ENCODE measurements around the gene HOXD3.

The HOXD3 gene

DNA sequence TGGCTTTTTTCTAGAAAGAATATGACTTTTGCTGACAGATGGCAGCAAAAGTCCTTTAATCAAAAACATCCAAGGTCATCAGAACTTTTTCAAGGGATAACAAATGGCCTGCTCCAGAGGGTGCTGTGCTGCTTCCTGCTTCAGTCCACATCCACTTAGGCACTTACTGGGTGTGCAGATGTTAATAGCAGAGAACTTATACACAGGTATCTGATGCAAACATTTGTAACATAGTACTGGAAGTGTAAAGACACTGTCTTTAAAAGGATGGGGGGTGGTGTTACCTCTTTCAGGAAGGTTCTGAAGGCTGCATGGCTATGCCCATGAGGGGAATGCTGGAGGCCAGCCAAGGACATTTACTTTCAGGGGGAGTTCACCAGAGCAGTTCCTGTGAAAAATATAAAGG is 22.1 kb upstream of the HOXD3 start:
- no peak for DNase-seq

DNA sequence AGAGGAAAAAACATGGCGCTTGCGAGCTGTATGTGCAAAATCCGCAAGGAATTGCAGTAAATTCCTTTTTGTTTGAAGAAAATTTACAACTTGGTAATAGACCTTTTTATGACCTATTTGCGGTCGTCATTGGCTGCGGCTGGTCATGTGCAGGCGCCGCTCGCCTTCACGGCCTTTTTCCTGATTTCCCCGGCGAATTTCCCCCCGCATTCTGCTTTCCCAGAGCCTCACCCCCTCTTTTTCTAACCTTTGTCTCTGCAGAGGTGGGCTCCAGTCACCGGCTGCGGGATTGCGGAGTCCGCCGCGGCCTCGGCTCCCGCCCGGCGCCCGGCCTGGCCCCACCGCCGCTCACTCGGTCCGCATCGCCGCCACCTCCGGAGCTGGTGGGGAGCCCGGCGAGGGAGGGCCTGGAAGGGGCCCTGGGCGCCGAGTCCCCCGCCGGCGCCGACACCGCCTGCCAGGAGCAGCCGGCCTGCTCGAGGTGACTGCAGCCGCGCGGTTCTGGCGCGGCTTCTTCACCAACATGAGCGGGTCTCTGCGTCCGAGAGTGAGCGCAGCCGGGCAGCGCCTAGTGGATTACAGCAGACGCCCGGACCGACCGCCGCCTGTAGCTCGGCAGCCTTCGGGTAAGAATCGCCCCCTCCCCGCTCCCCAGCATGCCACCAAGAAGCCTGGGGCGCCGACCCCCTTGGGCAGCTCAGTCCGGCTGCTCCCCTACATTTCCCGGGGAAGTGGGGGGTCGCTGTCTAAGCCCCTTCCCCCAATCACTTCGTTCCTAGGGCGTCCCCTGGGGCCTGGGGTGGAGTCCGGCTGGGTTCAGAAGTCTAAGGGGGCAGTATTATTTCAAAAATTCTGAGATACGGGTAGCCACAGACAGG is 20.5 kb upstream of the HOXD3 start:
- no peak for DNase-seq

DNA sequence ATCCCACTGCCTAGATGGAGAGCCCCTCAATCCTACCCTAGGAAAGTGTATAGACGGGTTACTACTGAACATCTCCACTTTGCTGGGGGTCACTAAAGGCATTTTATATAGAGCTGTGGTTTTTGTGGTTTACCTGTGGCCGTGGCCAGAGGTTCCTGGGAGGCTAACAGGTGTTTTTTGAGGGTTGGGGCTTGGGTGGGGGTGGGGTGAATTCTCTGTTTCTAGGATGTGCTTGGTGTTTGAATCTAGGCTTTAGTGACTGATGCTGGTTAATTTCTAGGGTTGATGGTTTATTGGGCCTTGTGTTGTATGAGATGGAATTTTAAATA is 19.9 kb upstream of the HOXD3 start:
- no peak for DNase-seq

DNA sequence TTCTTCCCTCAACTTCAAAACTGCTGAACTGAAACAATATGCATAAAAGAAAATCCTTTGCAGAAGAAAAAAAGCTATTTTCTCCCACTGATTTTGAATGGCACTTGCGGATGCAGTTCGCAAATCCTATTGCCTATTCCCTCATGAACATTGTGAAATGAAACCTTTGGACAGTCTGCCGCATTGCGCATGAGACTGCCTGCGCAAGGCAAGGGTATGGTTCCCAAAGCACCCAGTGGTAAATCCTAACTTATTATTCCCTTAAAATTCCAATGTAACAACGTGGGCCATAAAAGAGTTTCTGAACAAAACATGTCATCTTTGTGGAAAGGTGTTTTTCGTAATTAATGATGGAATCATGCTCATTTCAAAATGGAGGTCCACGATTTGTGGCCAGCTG is 19.2 kb upstream of the HOXD3 start:
- DNase-seq: no peak

DNA sequence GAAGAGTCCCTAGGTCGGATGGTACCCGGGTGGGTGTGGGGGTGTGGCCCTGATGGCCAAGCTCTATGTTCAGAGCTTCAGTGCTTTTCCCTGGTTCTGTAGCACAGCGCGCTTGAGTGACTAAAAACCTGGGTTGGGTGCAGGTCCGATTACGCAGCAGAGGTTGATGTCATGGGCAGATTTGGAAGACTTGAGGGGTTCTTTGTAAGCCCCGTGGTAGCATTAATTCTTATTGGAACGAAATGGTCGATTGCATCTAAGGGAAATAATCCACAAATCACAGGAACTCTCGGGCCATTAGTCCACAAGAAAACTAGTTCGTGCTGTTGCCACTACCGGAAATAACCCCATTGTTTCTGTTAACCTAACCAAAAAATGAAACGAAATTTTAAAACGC is 18.6 kb upstream of the HOXD3 start:
- no peak for DNase-seq

DNA sequence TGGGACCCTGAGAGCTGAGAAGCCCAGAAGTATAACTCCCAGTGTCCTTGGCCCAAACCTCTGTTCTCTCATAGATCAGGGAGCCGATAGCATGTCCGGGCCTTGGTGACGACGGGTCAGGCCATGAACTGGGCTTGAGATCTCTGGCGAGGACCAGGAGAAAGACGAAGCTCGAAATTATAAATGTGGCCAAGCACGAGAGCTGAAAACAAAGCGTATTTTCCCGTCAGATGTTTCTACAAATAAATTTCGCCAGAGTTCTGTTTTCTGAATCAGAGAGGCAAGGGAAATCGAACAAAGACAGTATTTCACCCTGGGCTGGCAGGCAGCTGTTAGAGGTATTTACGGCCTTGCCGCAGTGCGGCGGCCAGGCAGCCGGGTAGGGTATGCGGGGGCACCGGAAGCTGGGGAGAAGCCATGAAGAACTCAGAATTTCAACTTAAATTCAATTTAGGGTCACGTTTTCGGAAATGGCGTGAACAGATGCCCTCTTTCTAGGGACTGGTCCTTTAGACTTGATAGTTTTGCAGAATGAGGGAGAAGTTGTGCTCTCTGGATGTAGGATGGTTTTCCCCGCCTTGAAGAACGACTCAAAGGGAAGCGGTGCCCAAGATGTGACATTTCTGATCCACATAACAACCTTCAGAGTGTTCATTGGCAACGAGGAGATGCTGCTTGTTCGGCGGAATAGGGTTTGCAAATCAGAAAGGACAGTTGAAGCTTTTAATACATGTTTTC is 18.0 kb upstream of the HOXD3 start:
- no peak for DNase-seq

DNA sequence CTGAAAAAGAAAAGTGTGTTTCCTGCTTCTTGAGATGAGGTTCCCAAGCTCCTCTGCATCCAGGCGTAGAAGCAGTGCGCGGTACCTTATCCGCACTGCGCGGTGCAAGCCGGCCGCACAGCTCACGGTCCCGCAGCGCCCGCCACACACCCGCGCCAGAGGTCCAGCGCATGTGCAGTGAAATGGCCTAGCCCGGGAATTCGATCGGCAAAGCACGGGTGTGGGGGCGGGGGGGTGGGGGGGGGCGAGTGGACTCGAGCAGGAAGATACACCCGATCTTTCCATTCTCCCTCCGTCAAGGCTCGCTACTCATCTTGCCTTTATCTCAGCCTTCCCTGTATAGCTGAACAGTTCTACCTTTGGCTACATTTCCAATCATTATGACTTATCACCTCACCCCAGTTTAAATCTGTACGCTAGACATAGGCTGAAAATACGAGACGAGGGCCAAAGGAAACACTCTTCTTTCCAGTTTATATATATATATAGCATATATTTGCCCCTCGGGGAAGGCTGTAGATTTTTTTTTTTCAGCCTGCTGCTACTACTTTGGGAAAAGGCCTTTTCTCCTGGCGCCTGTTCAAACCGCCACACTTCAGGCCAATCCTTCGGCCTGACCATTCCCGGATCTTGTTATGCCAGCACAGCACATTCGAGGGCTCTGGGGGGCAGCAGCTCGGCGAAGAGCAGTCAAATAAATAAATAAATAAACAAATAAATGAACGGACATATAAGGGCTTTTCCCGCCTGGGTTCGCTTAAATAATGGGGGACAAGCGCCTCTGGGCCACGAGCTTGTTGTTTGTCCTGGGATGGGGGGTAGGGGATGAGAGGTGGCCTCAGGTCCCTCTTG is 17.2 kb upstream of the HOXD3 start:
- no peak for DNase-seq

DNA sequence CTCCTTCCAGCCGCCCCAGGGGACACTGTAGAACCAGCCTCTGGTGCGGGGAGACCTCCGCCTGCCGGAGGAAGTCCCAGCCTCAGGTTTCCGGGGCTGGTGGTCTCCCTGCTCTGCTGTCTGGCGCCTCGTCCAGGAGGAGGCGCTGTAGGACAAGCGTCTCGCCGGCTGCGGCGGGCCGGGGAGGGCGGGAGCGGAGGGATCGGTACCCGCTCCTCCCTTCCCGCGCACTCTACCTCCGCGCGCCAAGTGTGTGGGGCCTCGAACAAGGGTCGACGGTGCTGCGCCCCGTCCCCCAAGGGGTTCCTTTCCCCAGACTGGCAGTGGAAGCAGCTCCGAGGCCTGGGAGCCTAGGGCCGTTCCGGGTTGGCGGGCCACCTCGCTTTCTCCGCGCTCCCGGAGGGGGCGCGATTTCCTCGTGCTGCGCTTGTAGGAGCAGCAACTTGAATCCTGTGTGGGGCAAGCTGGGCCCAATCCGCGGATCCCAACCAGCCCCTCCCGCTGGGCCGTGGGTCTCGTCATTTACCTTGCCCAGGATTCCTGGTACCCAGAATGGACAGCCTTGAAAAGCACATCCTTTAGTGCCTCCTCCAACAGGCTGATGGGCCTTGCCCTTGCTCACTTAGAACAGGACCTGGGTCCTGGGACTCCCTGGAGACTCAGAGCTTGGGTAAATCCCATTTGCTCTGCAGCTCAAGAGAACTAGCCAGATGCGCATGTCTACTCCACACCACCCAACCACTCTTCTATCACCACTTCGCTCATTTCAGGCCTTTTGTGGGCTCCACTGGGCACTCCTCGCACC is 16.4 kb upstream of the HOXD3 start:
- DNase-seq: peak; percentile 81

DNA sequence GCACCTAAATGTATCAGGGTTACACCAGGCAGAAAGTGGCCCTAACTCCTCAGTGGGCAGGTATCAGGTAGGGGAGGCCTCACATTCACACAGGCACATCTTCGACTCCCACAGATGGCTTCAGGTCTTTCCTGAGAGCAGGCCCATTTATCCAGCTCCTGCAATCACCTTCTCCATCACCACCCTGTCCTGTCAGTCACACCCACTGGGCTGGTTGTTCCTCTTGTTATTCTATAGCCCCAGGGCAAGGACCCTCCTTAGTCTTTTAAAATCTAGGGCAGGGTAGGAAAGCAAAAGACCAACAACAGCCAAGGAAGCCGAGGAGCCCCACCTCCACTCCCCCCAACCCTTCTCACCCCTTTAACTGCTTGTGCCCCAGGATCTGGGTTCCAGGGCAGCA is 14.8 kb upstream of the HOXD3 start:
- no peak for DNase-seq

DNA sequence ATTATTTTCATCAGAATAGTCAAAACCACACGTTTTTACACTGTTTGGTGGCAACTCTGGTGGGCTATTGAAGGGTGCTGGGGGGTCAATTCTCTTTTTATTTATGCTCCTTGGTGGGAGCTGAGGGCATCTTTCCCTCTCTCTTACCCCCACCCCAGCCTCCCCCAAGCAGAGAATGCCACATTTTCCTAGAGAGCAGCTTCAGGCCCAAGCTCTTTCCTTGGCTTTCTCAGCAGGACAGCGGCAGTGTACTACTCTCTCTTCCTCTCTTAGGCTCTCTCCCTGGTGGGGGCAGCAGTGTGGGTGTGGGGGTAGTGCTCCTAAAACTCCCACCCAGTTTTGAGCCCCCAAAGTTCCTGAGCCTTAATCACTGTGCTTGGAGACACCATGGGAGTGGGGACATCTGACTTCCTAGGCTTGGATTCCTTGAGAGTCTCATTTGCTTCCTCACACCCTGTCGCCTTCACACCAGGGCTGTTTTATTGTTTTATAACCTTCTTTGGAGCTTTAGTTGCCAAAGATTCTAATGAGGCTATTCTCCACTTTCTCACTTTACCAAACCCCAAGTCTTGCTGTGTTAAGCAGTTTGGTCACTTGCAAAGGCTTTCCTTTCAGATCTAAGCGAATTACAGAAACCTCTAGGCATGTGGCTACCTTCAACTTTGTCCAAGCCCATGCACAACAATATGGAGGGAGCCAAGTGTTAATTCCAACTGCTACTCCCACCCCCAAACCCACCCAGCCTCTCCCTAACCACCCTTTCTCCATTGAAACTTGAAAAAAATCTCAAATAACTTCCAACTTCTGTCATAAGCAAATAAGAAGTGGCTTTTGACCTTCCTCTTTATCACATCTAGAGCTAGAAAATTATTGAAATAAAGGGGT is 11.8 kb upstream of the HOXD3 start:
- no peak for DNase-seq

DNA sequence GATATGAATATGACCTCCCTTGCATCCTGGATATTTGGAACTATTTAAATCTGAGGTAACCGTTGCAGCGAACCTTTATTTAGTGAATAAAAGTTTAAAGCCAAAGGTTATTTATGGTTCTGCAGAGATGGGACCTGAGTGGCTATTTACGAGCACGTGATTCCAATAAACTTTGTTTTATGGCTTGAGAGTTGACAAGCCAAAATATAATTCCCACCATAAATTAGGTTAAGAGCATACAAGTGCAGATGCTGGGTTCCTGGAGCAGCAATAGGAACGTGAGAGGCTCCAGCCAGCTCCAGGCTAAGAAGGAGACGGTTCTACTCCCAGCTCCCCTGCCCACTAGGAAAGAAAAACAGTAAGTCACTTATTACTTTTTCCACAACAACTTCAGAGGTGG is 11.0 kb upstream of the HOXD3 start:
- DNase-seq: no peak

DNA sequence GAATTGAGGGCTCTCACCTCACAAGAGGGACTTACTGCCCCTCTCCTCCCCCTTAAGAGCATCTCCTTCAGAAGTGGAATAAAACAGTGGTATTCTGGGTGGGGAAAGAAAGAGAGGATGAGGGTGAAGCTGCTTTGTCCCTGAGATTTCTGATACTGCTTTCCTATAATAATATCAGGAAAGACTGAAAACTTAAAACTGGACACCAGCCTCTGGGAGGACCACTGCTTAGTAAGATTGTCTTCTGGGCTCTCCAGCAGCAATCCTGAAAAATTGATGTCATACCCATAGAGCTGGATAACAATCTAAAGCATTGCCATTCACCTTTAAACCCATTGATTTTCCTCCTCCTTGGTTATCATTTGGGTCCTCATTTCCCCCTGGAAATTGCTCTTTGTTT is 10.5 kb upstream of the HOXD3 start:
- no peak for DNase-seq

DNA sequence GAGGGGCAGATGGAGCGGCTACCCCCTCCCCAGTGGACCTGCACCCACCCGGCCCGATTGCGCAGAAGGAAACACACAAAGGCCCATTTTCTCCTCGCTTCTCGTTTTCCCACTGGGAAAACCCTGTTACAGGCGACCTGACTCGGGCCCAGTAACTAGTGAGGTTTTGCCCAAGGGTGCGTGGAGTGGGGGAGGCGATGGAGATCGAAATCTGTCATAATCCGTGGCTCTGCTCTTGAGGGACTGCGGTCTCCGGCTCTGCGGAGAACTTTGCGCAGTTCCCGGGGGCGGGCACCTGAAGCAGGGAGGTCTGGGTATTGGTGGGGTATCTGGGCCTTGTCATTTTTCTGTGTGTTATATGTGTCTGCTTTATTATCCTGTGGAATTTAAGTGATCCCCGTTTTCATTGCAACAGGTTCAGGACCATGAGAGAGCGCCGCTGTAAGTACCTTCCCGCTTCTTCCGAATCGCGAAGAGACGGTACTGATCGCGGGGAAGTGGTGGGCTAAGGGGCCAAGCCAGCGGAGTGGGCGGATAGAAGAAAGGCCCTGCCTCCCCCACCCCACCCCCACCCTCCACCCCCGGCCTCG is 9.8 kb upstream of the HOXD3 start:
- peak; percentile 50 for DNase-seq

DNA sequence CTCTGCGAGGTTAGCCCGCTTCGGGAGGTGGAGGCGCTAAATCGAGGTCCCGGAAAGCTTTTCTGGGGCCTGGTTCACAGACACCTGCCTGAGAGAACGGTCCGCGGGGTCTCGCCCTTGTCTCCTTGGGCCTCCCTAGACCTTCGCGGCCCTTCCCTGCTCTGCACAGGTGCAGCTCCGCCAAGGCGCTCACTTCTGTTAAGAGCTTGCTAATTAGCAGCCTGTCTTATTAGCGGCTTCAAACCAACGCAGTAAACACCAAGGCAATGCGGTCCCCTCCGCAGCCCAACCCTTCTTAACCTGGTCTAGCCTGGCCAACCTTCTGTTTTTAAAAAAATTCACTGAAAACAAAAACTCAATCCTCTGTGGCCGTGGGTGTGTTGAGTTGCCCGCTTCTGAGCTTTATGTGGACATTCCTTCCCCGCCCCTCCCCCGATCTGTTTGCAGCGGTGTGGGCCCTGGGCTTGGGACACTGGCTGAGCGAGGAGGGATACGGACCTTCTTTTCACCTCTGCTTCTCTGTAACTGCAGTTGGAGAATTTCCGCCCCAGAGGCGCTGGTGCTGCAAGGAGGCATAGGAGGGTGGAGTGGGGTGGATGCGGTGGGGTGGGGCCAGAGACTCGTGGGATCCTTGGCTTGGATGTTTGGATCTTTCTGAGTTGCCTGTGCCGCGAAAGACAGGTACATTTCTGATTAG is 9.2 kb upstream of the HOXD3 start:
- peak; percentile 59 for DNase-seq

DNA sequence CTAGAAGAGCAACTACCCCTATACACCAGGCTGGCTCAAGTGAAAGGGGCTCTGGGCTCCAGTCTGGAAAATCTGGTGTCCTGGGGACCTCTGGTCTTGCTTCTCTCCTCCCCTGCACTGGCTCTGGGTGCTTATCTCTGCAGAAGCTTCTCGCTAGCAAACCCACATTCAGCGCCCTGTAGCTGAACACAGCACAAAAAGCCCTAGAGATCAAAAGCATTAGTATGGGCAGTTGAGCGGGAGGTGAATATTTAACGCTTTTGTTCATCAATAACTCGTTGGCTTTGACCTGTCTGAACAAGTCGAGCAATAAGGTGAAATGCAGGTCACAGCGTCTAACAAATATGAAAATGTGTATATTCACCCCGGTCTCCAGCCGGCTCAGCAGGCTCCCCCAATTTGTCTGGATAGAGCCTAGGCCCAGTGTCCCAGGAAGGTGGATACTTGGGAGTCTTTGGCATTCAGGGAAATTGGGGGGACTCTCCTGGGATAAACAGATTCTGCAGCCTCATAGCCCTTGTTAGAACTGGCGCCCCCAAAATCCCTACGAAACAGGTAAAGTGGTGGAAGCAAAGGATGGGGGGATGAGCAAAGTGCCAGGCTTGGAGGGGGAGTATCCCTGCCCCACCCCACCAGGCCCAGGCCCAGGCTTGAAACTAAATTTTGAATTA is 8.2 kb upstream of the HOXD3 start:
- DNase-seq: peak; percentile 14

DNA sequence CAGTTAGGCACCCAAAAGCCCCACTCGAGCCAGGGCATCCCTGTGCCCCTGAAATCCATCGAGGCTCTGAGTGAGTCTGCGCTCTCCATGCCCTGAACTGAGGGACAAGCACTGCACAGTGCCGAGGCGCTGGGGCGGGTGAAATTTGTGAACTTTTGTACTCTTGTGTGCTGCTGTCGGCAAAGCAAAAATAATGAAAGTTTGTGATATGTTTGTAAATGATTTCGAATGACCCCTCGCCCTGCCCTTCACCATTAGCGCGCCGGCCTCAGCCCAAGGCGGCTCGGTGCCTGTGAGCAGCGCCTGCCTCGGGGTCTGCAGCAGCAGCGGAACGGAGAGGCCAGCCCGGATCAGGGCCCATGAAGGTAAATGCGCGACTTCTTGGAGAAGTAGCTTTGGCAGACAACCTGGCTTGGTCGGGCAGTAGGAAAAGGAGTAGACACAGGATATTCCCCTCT is 7.6 kb upstream of the HOXD3 start:
- peak; percentile 47 for DNase-seq

DNA sequence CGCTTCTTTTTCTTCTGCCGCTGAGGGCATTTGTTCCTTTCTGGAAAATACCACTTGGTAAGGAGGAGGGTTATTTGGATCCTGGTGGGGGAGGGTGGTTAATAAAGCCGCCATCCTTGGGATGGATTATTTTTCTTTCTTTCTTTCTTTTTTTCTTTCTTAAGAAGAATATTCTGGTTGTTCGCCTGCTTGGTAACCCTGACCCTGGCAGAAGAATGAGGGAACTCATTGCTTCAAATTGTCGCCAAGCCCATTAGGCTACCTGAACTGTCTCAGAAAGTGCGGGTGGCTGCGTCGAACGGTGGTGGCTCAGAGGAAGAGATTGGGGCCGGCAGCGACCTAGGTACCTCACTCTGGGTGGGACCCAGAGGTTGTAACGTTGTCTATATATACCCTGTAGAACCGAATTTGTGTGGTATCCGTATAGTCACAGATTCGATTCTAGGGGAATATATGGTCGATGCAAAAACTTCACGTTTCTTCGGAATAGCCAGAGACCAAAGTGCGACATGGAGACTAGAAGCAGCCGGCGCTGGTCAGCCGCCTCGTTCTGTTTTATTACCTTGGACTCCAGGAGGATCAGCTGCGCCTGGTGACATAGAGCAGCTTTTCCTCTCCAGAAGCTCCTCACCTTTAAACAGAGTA is 7.0 kb upstream of the HOXD3 start:
- peak; percentile 31 for DNase-seq

DNA sequence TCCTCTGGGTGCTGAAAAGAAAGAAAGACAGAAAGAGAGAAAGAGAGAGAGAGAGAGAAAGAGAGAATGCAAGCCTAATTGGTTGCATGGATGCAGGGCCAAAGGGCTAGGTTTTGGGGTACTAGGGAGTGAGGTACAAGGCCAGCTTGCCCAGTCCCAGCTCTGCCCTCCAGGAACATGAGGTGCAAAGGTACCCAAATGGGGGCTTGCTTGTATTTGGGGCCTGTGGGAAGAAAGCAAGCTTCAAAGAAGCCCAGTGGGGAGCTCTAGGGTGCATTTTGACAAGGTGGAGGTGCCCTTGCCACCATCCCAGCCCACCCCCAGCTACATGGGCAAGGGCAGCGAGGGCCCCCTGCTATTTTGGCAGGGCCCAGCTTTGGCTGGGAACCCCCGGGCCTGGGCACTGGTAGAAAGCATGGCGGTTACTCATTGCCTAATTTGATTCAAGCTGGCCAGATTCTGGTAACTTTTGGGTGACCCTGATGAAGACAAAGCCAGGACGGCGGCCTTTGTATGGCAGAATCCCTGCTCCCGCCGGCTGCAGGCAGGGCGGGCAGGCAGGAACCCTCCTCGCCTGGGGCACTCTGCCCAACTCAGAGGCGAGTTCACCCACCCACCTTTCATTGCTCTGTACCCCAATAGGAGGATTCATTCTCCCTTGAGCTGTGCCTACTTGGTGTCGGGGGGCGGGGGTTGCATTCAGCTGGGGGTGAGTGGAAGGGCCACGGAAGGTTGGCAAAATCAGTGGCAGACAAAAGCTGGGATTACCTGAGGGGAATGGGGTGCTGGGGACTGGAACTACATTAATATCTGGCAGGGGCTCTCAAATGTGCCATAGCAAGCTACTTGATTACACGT is 6.3 kb upstream of the HOXD3 start:
- DNase-seq: peak; percentile 17

Data from activated effector memory CD4-positive, alpha-beta T cell treated with anti-CD3 and anti-CD28 coated beads, Interleukin-2, amount 50 U/mL, for 16 hours (primary cell).